ENCODE results near the gene DDX39B.
"Not testable (repeated sequence)": the region's sequence is repeated elsewhere in the genome, so short reads cannot be mapped to it uniquely, and the experiment has no call there.

DDX39B gene

DNA sequence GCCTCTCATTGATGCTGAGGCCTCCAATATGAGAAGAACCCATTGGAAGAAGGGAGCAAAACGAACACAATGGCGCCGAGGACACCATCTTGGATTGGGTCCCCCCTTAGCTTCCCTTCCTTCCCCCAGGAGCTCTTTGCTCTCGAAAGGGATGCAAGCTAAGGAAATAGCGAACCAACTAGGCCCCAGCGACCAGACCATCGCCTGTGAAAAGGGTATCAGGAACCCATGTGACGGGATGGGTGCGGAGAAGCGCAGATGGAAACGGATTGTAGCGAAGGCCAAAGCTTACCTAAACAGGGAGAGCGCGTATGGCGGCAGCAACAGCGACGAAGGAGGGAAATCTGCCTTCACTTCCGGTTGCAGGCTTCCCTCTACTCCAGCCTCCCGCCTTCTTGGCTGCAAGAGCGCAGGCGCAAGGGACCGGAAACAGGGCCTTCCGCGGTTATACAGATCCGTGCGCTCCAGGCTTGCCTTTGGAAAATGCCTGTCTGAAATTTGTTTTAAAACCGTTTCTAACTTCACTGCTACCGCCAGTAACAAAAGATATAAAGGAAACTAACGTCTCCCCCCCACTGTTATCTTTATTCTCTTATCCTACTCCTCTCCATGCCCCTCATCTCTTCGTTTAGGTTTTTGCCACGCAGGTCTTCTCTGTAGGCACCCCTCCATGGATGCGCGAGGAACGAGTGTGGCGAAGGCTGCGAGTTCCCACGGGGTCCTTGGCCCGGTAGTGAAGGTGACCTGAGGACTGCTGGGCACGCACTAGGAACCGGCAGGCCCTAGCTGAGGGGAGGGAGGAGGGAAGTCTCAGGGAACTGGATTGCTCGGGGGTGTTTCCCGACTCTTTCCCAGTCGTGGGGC, at the start of gene DDX39B:
TSS of gene DDX39B (minus strand) at position 346 of the 864 bp plus-strand sequence. CDS start 1,471 bp downstream, outside the sequence.
- CTCF ChIA-PET: interaction anchor here (0.8 to 38.4 kb wide), 9 partner anchors 11 to 141 kb away, joined by 3 to 1569 read pairs (median 4); partner anchors contain the start of genes LST1, LTB, NCR3 and TNF
- DNase-seq (ENCODE audit: low read depth, low spot score): peak; percentile 85
- TF ChIP-seq, protein P1, sequence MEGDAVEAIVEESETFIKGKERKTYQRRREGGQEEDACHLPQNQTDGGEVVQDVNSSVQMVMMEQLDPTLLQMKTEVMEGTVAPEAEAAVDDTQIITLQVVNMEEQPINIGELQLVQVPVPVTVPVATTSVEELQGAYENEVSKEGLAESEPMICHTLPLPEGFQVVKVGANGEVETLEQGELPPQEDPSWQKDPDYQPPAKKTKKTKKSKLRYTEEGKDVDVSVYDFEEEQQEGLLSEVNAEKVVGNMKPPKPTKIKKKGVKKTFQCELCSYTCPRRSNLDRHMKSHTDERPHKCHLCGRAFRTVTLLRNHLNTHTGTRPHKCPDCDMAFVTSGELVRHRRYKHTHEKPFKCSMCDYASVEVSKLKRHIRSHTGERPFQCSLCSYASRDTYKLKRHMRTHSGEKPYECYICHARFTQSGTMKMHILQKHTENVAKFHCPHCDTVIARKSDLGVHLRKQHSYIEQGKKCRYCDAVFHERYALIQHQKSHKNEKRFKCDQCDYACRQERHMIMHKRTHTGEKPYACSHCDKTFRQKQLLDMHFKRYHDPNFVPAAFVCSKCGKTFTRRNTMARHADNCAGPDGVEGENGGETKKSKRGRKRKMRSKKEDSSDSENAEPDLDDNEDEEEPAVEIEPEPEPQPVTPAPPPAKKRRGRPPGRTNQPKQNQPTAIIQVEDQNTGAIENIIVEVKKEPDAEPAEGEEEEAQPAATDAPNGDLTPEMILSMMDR (IDR thresholded peaks at IDR 0.05; ENCODE audit: insufficient read depth, low read length, missing control alignments): no peak
- peak within 1 kb of the TSS; percentile 97 for H3K4me3 ChIP-seq (ENCODE audit: low read depth, low read length)
- POLR2A ChIA-PET: interaction anchor here (0.7 to 2.3 kb wide), 12 partner anchors 10 to 286 kb away, joined by 3 to 13 read pairs (median 4); partner anchors contain the start of genes C6orf47, HSPA1A, HSPA1B and HSPA1L

DNA sequence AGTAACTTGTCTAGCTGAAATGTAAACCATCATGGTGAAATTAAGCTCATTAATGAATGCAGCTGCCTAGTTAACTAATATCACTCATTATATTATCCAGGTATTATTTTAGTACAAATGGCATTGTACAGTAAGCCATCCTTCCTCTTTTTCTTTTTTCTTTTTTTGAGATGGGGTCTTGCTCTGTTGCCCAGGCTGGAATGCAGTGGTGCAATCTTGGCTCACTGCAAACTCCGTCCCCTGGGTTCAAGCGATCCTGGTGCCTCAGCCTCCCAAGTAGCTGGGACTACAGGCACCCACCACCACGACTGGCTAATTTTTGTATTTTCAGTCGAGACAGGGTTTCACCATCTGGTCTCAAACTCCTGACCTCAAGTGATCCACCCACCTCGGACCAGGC, 48.9 kb upstream of the DDX39B start:
- H3K4me3 ChIP-seq (ENCODE audit: low read depth, low read length); DNase-seq (ENCODE audit: low read depth, low spot score); POLR2A ChIA-PET: not testable (repeated sequence)
- CTCF ChIA-PET: interaction anchor here (1.8 to 31.3 kb wide), 4 partner anchors 7 to 38 kb away, joined by 7 to 1569 read pairs (median 250); partner anchors contain the start of genes ATP6V1G2, DDX39B, LTA and NCR3

DNA sequence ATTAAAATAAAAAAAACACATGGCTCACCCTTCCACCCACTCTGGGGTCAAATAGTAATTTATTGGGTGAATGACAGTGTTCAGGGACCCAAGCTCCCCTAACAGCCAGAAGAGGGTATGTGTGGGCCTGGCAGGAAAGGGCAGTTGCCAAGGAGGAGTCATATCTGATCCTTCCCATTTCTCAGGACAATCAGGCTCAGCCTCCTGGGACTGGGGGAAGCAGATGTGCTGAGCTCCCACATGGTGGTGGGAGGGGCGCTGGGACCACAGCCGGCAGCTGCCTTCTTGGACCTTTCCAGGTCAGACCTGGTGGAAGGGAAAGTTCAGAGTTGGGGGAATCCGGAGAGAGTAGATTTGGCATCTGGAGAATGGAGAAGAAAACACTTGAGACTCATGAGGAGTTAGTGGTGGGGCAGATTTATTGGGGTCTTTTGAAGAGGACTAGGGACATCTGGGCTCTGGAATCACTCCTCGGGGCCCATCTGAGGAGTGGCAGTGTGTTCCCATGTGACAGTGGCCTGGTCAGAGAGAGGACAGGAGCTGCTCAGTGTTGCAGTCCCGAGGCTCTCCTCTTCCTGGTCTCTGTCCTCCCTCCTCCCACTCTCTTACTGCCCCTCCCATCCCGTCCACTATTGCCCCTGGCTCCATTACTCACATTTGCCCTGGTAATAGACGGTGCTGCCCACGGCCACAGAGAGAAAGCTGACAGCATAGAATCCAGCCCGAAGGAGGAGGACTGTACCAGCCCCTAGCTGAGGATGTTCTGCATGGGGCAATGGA, 47.3 kb upstream of the DDX39B start:
- TF ChIP-seq, protein P1 (IDR thresholded peaks at IDR 0.05; ENCODE audit: insufficient read depth, low read length, missing control alignments): no peak
- POLR2A ChIA-PET: interaction anchor here (0.9 kb wide), 1 partner anchor 48 kb away, joined by 3 read pairs; no protein-coding TSS in a partner anchor
- no peak overlapping the region for H3K4me3 ChIP-seq (ENCODE audit: low read depth, low read length)
- DNase-seq (ENCODE audit: low read depth, low spot score): no peak
- CTCF ChIA-PET: interaction anchor here (1.8 to 31.3 kb wide), 4 partner anchors 8 to 36 kb away, joined by 7 to 1569 read pairs (median 250); partner anchors contain the start of genes ATP6V1G2, DDX39B, LTA and NCR3

DNA sequence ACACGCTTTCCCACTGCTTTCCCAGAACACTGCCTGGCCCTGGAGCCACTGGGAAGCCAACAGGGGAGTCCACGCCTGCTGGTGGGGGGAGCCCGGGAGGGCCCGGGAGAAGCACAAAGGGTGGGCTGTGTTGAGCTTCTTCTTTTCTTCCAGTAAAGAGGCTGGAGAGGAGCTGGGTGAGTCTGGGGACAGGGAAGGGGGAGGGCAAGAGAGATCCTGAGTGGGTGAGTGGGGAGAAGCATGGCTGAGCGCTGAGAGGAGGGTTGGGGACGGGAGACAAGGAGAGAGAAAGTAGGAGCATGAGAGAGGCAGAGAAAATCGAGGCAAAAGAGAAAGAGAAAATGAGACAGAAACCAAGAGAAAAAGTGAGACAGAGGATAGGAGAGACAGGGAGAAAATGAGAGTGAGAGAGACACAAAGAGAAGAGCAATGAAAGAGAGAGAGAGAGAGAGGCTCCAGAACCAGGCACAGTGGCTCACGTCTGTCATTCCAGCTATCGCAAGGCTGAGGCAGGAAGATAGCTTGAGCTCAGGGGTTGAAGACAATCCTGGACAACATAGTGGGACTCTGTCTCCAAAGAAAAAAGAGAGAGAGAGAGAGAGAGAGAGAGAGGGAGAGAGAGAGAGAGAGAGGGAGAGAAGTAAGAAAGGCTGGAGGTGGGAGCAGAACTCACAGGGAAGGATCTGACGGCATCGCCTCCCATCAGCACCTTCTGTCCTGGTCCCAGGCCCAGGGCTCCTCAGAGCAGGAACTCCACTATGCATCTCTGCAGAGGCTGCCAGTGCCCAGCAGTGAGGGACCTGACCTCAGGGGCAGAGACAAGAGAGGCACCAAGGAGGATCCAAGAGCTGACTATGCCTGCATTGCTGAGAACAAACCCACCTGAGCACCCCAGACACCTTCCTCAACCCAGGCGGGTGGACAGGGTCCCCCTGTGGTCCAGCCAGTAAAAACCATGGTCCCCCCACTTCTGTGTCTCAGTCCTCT, 46.3 kb upstream of the DDX39B start:
- no peak for DNase-seq (ENCODE audit: low read depth, low spot score)
- CTCF ChIA-PET: interaction anchor here (3.4 to 31.3 kb wide), 4 partner anchors 9 to 35 kb away, joined by 15 to 1569 read pairs (median 250); partner anchors contain the start of genes ATP6V1G2, DDX39B, LTA and NCR3
- POLR2A ChIA-PET: interaction anchor here (0.9 kb wide), 1 partner anchor 47 kb away, joined by 3 read pairs; no protein-coding TSS in a partner anchor
- TF ChIP-seq, protein P1 (IDR thresholded peaks at IDR 0.05; ENCODE audit: insufficient read depth, low read length, missing control alignments): no peak
- H3K4me3 ChIP-seq (ENCODE audit: low read depth, low read length): no peak overlapping the region

DNA sequence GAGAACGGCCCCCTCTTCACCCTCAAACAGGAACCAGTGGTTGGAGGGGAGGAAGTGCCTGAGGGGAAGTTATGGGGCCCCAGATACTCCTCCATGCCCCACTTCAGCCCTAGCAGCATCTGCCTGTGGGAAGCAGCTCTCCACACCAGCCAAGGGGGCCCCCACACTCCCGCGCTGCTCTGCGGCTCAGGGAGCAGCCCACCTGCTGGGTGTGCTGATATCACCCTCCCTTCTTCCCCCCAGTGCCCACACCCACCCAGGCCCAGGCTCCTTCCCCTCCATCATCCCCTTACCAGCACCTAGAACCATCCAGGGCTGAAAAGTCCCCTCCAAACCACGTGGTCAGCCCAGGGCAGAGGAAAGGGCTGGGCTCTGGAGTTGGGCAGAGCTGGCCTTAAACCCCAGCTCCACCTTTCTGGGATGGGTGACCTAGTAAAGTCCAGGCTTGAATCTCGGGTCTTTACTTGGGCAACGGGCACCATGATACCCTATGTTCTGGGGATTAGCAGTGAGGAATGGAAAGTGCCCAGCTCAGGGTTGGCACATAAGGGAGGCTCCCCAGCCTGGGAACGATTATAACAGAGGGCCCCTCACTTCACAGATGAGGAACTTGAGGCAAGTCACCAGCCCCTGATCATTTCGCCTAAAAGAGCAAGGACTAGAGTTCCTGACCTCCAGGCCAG, 44.9 kb upstream of the DDX39B start:
- ChIA-PET CTCF (interaction anchor here (1.5 to 31.3 kb wide), 5 partner anchors 8 to 34 kb away, joined by 10 to 1569 read pairs (median 40); partner anchors contain the start of genes ATP6V1G2, DDX39B, LTA and NCR3), POLR2A (no interaction called here)
- H3K4me3 ChIP-seq (ENCODE audit: low read depth, low read length): no peak overlapping the region
- TF ChIP-seq, protein P1 (IDR thresholded peaks at IDR 0.05; ENCODE audit: insufficient read depth, low read length, missing control alignments): no peak
- no peak for DNase-seq (ENCODE audit: low read depth, low spot score)

Measured in AG04449 (cell line).